CD14-positive monocyte (primary cell): ENCODE measurements around the gene SLC25A42. TPM values are rescaled to one million over a fixed set of nuclear protein-coding genes. Genes with fewer than 3 reads are reported as not detected.
A peak's percentile ranks its signal among the peaks of the same experiment; 100 is the strongest.

ENCODE experiments used
- DNase-seq, 3 donors: peaks; one replicate each; pipeline ENCODE4 v3.0.0-alpha.2; 2011 to 2022
- H2AFZ ChIP-seq: 2 replicates; pipeline ENCODE4 v1.6.0; 2012; ENCODE audit warnings: mild to moderate bottlenecking, low read depth, low read length, inconsistent platforms; ENCODE audit not compliant: insufficient read depth, poor library complexity, severe bottlenecking
- H3K27ac ChIP-seq, 2 donors: 1 replicate in 1 of 2; 2 replicates in 1 of 2; pipeline ENCODE4 v1.5.1; 2012 to 2013; ENCODE audit warnings: low read length in 2 of 2, control low read depth in 1 of 2, inconsistent platforms in 1 of 2, low read depth in 1 of 2, mild to moderate bottlenecking in 1 of 2
- H3K27me3 ChIP-seq, 2 donors: one replicate each; pipeline versions ENCODE4 v1.6.0 to v1.6.1; 2011 to 2013; ENCODE audit warnings: low read length in 2 of 2; ENCODE audit not compliant: control insufficient read depth in 2 of 2, insufficient read depth in 2 of 2
- H3K36me3 ChIP-seq, 2 donors: replicated peaks in 1 of 2; 1 replicate in 1 of 2; 2 replicates in 1 of 2; pipeline versions ENCODE4 v1.5.1 to v1.6.1; 2012 to 2013; ENCODE audit warnings: low read length in 2 of 2, control low read depth in 1 of 2, inconsistent platforms in 1 of 2, mild to moderate bottlenecking in 1 of 2; ENCODE audit not compliant: insufficient read depth in 2 of 2, control insufficient read depth in 1 of 2
- H3K4me1 ChIP-seq, 2 donors: 1 replicate in 1 of 2; 2 replicates in 1 of 2; pipeline versions ENCODE4 v1.5.1 to v1.6.1; 2012 to 2013; ENCODE audit warnings: low read length in 2 of 2, control low read depth in 1 of 2, inconsistent platforms in 1 of 2, mild to moderate bottlenecking in 1 of 2, moderate library complexity in 1 of 2; ENCODE audit not compliant: insufficient read depth in 2 of 2, control insufficient read depth in 1 of 2
- H3K4me2 ChIP-seq: replicated peaks from 2 replicates; pipeline ENCODE3; 2012; ENCODE audit warnings: low read length, moderate library complexity, mild to moderate bottlenecking; ENCODE audit not compliant: poor library complexity, severe bottlenecking; ENCODE audit errors: extremely low read depth
- H3K4me3 ChIP-seq, 3 experiments: fragments of 200-600 bp in 1 of 3; sonication (generic) in 1 of 3; replicated peaks in 1 of 3; 1 replicate in 2 of 3; 2 replicates in 1 of 3; pipeline ENCODE4 v1.5.1; 2011 to 2013; ENCODE audit warnings: low read length in 3 of 3, mild to moderate bottlenecking in 3 of 3, control low read depth in 2 of 3, low read depth in 2 of 3, inconsistent platforms in 1 of 3, moderate library complexity in 1 of 3
- H3K79me2 ChIP-seq: 2 replicates; pipeline ENCODE4 v1.6.0; 2012; ENCODE audit warnings: mild to moderate bottlenecking, control low read depth, inconsistent platforms, low read length, moderate library complexity; ENCODE audit not compliant: insufficient read depth
- H3K9ac ChIP-seq: 2 replicates; pipeline ENCODE4 v1.6.0; 2017; ENCODE audit warnings: low read length, mild to moderate bottlenecking; ENCODE audit not compliant: insufficient read depth, poor library complexity, severe bottlenecking
- H3K9me3 ChIP-seq, 2 donors: replicated peaks in 1 of 2; 1 replicate in 1 of 2; 2 replicates in 1 of 2; pipeline versions ENCODE4 v1.5.1 to v1.6.1; 2012 to 2013; ENCODE audit warnings: low read length in 2 of 2, control low read depth in 1 of 2; ENCODE audit not compliant: control insufficient read depth in 1 of 2, insufficient read depth in 1 of 2
- H4K20me1 ChIP-seq: 2 replicates; pipeline ENCODE4 v1.6.0; 2012; ENCODE audit warnings: mild to moderate bottlenecking, low read length, control low read depth, moderate library complexity; ENCODE audit not compliant: insufficient read depth
- H3K27ac Mint-ChIP-seq, 7 donors: one replicate each; pipeline ENCODE4 v1.8.0; 2020; ENCODE audit warnings: mild to moderate bottlenecking in 7 of 7, mixed read lengths in 7 of 7, moderate library complexity in 6 of 7, inconsistent platforms in 2 of 7
- H3K27me3 Mint-ChIP-seq, 3 donors: one replicate each; pipeline ENCODE4 v1.8.0; 2021 to 2022; ENCODE audit warnings: low read depth in 3 of 3, mild to moderate bottlenecking in 3 of 3, mixed read lengths in 3 of 3, moderate library complexity in 3 of 3, inconsistent platforms in 1 of 3
- H3K36me3 Mint-ChIP-seq, 2 donors: one replicate each; pipeline ENCODE4 v1.8.0; 2020; ENCODE audit warnings: mixed read lengths in 2 of 2, inconsistent platforms in 1 of 2, mild to moderate bottlenecking in 1 of 2
- H3K4me1 Mint-ChIP-seq: one replicate; pipeline ENCODE4 v1.8.0; 2020; ENCODE audit warnings: mild to moderate bottlenecking, mixed read lengths
- H3K4me3 Mint-ChIP-seq, 2 donors: one replicate each; pipeline ENCODE4 v1.8.0; 2020; ENCODE audit warnings: mild to moderate bottlenecking in 2 of 2, mixed read lengths in 2 of 2, moderate library complexity in 1 of 2
- H3K9me3 Mint-ChIP-seq, 7 donors: one replicate each; pipeline ENCODE4 v1.8.0; 2020 to 2022; ENCODE audit warnings: mixed read lengths in 7 of 7, mild to moderate bottlenecking in 6 of 7, moderate library complexity in 6 of 7, inconsistent platforms in 2 of 7
- WGBS: methylation state at CpG from one replicate; pipeline ENCODE4 v1.1.5; 2013; ENCODE audit warnings: missing lambda C conversion rate; ENCODE audit not compliant: insufficient coverage; 5-methylcytosine and 5-hydroxymethylcytosine counted together
- intact Hi-C, 2 donors: fragments of 100-400 bp; cut with micrococcal nuclease; formaldehyde crosslinking; loops; one replicate each; pipeline versions ENCODE4 v1.15.0 to v1.15.1; 2023
- polyA plus RNA-seq, 3 donors: library from polyadenylated mRNA; depleted of rRNA in 1 of 3; unstranded in 2 of 3; stranded (reverse) in 1 of 3; fragments of 300-500 nt in 2 of 3; fragments of >200 nt in 1 of 3; fragmentation: Illumina TruSeq in 2 of 3; gene quantifications; 1 replicate in 2 of 3; 2 replicates in 1 of 3; pipeline ENCODE4 v1.2.3, GENCODE V29; 2012 to 2021
- TF ChIP-seq, protein P1 (sequence below): fragments of 200-600 bp; IDR thresholded peaks from one replicate; pipeline ENCODE4 v1.8.0; 2022; ENCODE audit warnings: antibody characterized with exemption, mild to moderate bottlenecking

SLC25A42 gene
- polyA plus RNA-seq, 3 donors = 0.68 to 3.1 (median 1.1) TPM

DNA sequence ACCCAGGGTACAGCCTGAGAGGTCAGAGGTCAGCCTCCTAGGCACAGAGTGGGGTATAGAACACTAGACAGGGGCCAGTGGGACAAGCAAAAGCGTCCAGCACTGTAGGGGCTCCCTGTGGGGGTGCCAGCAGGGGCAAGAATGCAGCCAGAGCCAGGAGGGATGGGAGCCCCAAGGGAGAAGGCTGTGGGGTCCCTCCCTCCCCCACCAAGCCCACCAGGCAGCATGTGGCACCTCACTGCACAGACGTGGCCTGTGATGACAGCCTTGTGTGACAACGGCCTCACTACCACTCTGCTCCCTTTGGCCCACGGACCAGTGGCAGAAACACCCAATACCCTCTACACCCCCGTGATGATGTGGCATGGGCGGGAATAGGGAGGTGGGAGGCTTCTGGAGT, 20.3 kb upstream of the SLC25A42 start:
- no peak overlapping the region for H2AFZ ChIP-seq
- peaks cover 0 to 3% (median 1%) of the 10 kb centered on the region in 3 donors for H3K27me3 Mint-ChIP-seq
- no CpG with 5 or more reads among the region's 6 CpGs for WGBS
- TF ChIP-seq, protein P1, sequence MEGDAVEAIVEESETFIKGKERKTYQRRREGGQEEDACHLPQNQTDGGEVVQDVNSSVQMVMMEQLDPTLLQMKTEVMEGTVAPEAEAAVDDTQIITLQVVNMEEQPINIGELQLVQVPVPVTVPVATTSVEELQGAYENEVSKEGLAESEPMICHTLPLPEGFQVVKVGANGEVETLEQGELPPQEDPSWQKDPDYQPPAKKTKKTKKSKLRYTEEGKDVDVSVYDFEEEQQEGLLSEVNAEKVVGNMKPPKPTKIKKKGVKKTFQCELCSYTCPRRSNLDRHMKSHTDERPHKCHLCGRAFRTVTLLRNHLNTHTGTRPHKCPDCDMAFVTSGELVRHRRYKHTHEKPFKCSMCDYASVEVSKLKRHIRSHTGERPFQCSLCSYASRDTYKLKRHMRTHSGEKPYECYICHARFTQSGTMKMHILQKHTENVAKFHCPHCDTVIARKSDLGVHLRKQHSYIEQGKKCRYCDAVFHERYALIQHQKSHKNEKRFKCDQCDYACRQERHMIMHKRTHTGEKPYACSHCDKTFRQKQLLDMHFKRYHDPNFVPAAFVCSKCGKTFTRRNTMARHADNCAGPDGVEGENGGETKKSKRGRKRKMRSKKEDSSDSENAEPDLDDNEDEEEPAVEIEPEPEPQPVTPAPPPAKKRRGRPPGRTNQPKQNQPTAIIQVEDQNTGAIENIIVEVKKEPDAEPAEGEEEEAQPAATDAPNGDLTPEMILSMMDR = no peak
- no peak for DNase-seq
- peaks cover 56 to 75% of the 10 kb centered on the region in 2 donors for H3K36me3 Mint-ChIP-seq
- H4K20me1 ChIP-seq = peaks cover 13% of the 10 kb centered on the region
- no peaks in the 10 kb centered on the region for H3K9me3 Mint-ChIP-seq
- intact Hi-C loops = no loop called here
- no peak overlapping the region for H3K27ac ChIP-seq
- no peak overlapping the region for H3K4me2 ChIP-seq
- no peaks in the 10 kb centered on the region for H3K27me3 ChIP-seq
- no peaks in the 10 kb centered on the region for H3K9me3 ChIP-seq
- H3K4me3 Mint-ChIP-seq = no peak overlapping the region
- H3K9ac ChIP-seq = no peak overlapping the region
- peaks cover 15% of the 10 kb centered on the region for H3K4me1 Mint-ChIP-seq
- H3K4me1 ChIP-seq = no peaks in the 10 kb centered on the region
- H3K79me2 ChIP-seq = peaks cover 41% of the 10 kb centered on the region
- no peak overlapping the region for H3K4me3 ChIP-seq
- peaks cover 33 to 76% of the 10 kb centered on the region in 2 donors for H3K36me3 ChIP-seq
- peak overlapping the region in 1 of 7 donors; percentile 73 for H3K27ac Mint-ChIP-seq

GRCh38 chr19:19043881-19044280, 19.9 kb upstream of the SLC25A42 start:
- WGBS = 96% methylated on average over 5 of the region's 6 CpGs
- Histone ChIP-seq H2AFZ (no peak overlapping the region), H3K4me3 (no peak overlapping the region), H3K27me3 (no peaks in the 10 kb centered on the region), H4K20me1 (peaks cover 13% of the 10 kb centered on the region), H3K79me2 (peaks cover 37% of the 10 kb centered on the region), H3K27ac (no peak overlapping the region), H3K4me2 (no peak overlapping the region), H3K4me1 (no peaks in the 10 kb centered on the region), H3K9ac (no peak overlapping the region), H3K9me3 (no peaks in the 10 kb centered on the region), H3K36me3 (peaks cover 35 to 76% of the 10 kb centered on the region in 2 donors)
- Mint-ChIP-seq H3K4me3 (no peak overlapping the region), H3K27ac (no peak overlapping the region), H3K4me1 (peaks cover 15% of the 10 kb centered on the region), H3K27me3 (peaks cover 0 to 3% (median 1%) of the 10 kb centered on the region in 3 donors), H3K36me3 (peaks cover 57 to 75% of the 10 kb centered on the region in 2 donors), H3K9me3 (no peaks in the 10 kb centered on the region)
- TF ChIP-seq, protein P1 = no peak
- DNase-seq = no peak
- intact Hi-C loops = no loop called here
